ENCODE data around the gene PNMT.

Gene PNMT

GRCh38 chr17:39670746-39671145 is 2.5 kb downstream of the PNMT start:
- DNase-seq, result no peak

- no peak for DNase-seq
Observed at GRCh38 chr17:39671651-39672521, 3.6 kb downstream of the PNMT start.

- DNase-seq, result no peak
Observed at GRCh38 chr17:39672522-39673334, 4.5 kb downstream of the PNMT start.

GRCh38 chr17:39673335-39674081 is 5.3 kb downstream of the PNMT start:
- no peak for DNase-seq

GRCh38 chr17:39674179-39674578 is 5.9 kb downstream of the PNMT start:
- no peak for DNase-seq

- peak; percentile 73 for DNase-seq
Observed at GRCh38 chr17:39674702-39675389, 6.6 kb downstream of the PNMT start.

- DNase-seq, result no peak
Observed at GRCh38 chr17:39675390-39676082, 7.3 kb downstream of the PNMT start.

GRCh38 chr17:39676198-39676819 is 8.1 kb downstream of the PNMT start:
- peak; percentile 78 for DNase-seq

GRCh38 chr17:39677072-39677471 is 8.8 kb downstream of the PNMT start:
- no peak for DNase-seq

- peak; percentile 89 for DNase-seq
Observed at GRCh38 chr17:39677542-39678339, 9.5 kb downstream of the PNMT start.

- DNase-seq, result no peak
Observed at GRCh38 chr17:39678340-39679116, 10.3 kb downstream of the PNMT start.

- DNase-seq, result no peak
Observed at GRCh38 chr17:39679521-39680192, 11.4 kb downstream of the PNMT start.

- DNase-seq, result no peak
Observed at GRCh38 chr17:39683295-39683939, 15.2 kb downstream of the PNMT start.

GRCh38 chr17:39684369-39685192 is 16.3 kb downstream of the PNMT start:
- no peak for DNase-seq

- no peak for DNase-seq
Observed at GRCh38 chr17:39687101-39687545, 18.9 kb downstream of the PNMT start.

GRCh38 chr17:39687546-39688474 is 19.6 kb downstream of the PNMT start, which contains the start of gene PGAP3:
PGAP3 (minus strand) TSS chr17:39688057; CDS start chr17:39688014, 43 bp downstream.
- DNase-seq, result peak; percentile 77
